ENCODE measurements around the gene CHRNA4. TPM values are rescaled to one million over a fixed set of nuclear protein-coding genes. Genes with fewer than 3 reads are reported as not detected.

The CHRNA4 gene
- total and polyA plus RNA-seq, 10 of the 15 experiments (the other 5 are each of a cell fraction or from before 2014, with no cell fraction given) = 0.04 to 0.41 (median 0.06) TPM; not detected in 5

GRCh38 chr20:63326314-63327230, 34.6 kb downstream of the CHRNA4 start (continued):
- TF ChIP-seq ZBTB40 (IDR thresholded peaks at IDR 0.05; ENCODE audit: borderline replicate concordance) (peak; percentile 40; the same call in 1 of the 2 replicates), SPI1 (IDR thresholded peaks at IDR 0.05; ENCODE audit: borderline replicate concordance, insufficient read depth, low read depth, low read length) (peak; percentile 14; the same call in 1 of the 2 replicates), MXI1 (IDR thresholded peaks at IDR 0.05; ENCODE audit: low read depth, low read length) (no peak), ZBTB4 (CRISPR knock-in tag; IDR thresholded peaks at IDR 0.05) (no peak)
